Body of pancreas (tissue), 4 donors: ENCODE results near the gene NECTIN1.

ENCODE experiments used
- CTCF ChIP-seq, 7 experiments: fragments of 450-650 bp in 4 of 7; fragments of 200-600 bp in 3 of 7; sonication (generic) in 3 of 7; IDR thresholded peaks; one replicate each; pipeline ENCODE4 v1.5.1; 2016 to 2019; ENCODE audit warnings: antibody characterized with exemption in 7 of 7
- POLR2A ChIP-seq, 3 donors: fragments of 450-650 bp; IDR thresholded peaks; one replicate each; pipeline ENCODE4 v1.6.1; 2016; ENCODE audit warnings: antibody characterized with exemption in 3 of 3, mild to moderate bottlenecking in 2 of 3

- TF ChIP-seq CTCF (IDR thresholded peaks at IDR 0.05) (no peak), POLR2A (IDR thresholded peaks at IDR 0.05) (no peak)
These were observed 16.1 kb upstream of the NECTIN1 start for GRCh38 chr11:119745112-119745511.
